ENCODE data around the gene POR. TPM values are rescaled to one million over a fixed set of nuclear protein-coding genes. Genes with fewer than 3 reads are reported as not detected.

The POR gene
- total and polyA plus RNA-seq, 2 of the 13 experiments (the other 11 are each of a cell fraction or from before 2014, with no cell fraction given): 145 to 266 TPM

DNA sequence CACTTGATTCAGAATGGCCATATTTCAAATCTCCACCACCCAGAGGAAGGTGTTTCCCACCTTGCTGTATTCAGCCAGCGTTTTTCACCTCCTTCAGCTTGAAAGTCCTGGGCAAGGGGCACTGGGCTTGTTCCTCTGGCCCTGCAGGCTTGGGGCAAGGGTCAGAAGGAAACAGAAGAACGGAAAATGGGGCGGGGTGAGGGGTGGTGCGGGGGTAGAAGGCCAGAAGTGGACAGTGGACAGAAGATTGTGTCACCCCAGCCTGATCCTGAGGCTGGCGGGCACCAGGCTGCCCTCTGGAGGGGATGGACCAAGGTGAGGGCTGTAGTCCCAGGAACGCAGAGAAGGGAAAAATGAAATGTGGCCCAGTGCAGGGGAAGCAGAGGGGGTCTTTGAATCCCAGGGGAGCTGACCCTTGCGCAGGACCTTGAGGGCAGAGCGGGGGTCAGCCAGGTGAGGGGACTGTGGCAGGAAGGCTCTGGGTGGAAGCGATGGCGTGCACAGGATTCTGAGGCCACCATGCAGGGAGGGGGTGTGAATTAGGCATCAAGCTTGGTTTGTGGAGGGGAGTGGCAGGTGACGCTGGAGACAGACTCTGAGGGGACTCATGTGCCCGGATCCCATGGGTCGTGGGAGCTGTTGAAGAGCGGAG, 56.5 kb downstream of the POR start (continued):
- TF ChIP-seq ZNF142 (CRISPR knock-in tag; IDR thresholded peaks at IDR 0.05) (no peak), CERS6 (CRISPR knock-in tag; IDR thresholded peaks at IDR 0.05) (no peak), LCORL (IDR thresholded peaks at IDR 0.05) (no peak), LCORL (CRISPR knock-in tag; IDR thresholded peaks at IDR 0.05) (no peak), POLR2A (IDR thresholded peaks at IDR 0.05; ENCODE audit: insufficient read depth in 1 of 2, low read depth in 2 of 2, low read length in 2 of 2) (0 out of 4 replicates have a peak, but pooled peaks of 1 of the 2 experiments have one; percentile 3), ZNF3 (CRISPR knock-in tag; IDR thresholded peaks at IDR 0.05) (no peak), GABPA (IDR thresholded peaks at IDR 0.05; ENCODE audit: low read depth, low read length) (0 out of 2 replicates have a peak, but pooled peaks have one; percentile 1), GABPA (CRISPR knock-in tag; IDR thresholded peaks at IDR 0.05; ENCODE audit: low read depth) (no peak), STAG1 (CRISPR knock-in tag; IDR thresholded peaks at IDR 0.05) (peak; percentile 30; the same call in 1 of the 2 replicates), CHD4 (IDR thresholded peaks at IDR 0.05; ENCODE audit: borderline replicate concordance, low read length) (no peak), ZNF556 (CRISPR knock-in tag; IDR thresholded peaks at IDR 0.05; ENCODE audit: borderline replicate concordance) (0 out of 2 replicates have a peak, but pooled peaks have one; percentile 33), POGZ (CRISPR knock-in tag; IDR thresholded peaks at IDR 0.05) (no peak), SP5 (CRISPR knock-in tag; IDR thresholded peaks at IDR 0.05; ENCODE audit: borderline replicate concordance, low read depth) (no peak), GLI4 (CRISPR knock-in tag; IDR thresholded peaks at IDR 0.05; ENCODE audit: borderline replicate concordance) (no peak), ZNF530 (CRISPR knock-in tag; IDR thresholded peaks at IDR 0.05; ENCODE audit: low read depth) (no peak), GABPB1 (CRISPR knock-in tag; IDR thresholded peaks at IDR 0.05) (no peak), ATF7-NPFF (CRISPR knock-in tag; IDR thresholded peaks at IDR 0.05; ENCODE audit: low read depth) (no peak)
- TF ChIP-seq, protein P1, sequence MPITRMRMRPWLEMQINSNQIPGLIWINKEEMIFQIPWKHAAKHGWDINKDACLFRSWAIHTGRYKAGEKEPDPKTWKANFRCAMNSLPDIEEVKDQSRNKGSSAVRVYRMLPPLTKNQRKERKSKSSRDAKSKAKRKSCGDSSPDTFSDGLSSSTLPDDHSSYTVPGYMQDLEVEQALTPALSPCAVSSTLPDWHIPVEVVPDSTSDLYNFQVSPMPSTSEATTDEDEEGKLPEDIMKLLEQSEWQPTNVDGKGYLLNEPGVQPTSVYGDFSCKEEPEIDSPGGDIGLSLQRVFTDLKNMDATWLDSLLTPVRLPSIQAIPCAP (CRISPR knock-in tag; IDR thresholded peaks at IDR 0.05; ENCODE audit: low read depth): 0 out of 2 replicates have a peak, but pooled peaks have one; percentile 34
- TF ChIP-seq, protein P2, sequence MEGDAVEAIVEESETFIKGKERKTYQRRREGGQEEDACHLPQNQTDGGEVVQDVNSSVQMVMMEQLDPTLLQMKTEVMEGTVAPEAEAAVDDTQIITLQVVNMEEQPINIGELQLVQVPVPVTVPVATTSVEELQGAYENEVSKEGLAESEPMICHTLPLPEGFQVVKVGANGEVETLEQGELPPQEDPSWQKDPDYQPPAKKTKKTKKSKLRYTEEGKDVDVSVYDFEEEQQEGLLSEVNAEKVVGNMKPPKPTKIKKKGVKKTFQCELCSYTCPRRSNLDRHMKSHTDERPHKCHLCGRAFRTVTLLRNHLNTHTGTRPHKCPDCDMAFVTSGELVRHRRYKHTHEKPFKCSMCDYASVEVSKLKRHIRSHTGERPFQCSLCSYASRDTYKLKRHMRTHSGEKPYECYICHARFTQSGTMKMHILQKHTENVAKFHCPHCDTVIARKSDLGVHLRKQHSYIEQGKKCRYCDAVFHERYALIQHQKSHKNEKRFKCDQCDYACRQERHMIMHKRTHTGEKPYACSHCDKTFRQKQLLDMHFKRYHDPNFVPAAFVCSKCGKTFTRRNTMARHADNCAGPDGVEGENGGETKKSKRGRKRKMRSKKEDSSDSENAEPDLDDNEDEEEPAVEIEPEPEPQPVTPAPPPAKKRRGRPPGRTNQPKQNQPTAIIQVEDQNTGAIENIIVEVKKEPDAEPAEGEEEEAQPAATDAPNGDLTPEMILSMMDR (CRISPR knock-in tag; IDR thresholded peaks at IDR 0.05): peak; percentile 39
- TF ChIP-seq, protein P3, sequence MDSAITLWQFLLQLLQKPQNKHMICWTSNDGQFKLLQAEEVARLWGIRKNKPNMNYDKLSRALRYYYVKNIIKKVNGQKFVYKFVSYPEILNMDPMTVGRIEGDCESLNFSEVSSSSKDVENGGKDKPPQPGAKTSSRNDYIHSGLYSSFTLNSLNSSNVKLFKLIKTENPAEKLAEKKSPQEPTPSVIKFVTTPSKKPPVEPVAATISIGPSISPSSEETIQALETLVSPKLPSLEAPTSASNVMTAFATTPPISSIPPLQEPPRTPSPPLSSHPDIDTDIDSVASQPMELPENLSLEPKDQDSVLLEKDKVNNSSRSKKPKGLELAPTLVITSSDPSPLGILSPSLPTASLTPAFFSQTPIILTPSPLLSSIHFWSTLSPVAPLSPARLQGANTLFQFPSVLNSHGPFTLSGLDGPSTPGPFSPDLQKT (CRISPR knock-in tag; IDR thresholded peaks at IDR 0.05; ENCODE audit: borderline replicate concordance): no peak
